Stimulated activated CD8-positive, alpha-beta memory T cell treated with anti-CD3 and anti-CD28 coated beads, Interleukin-4, amount 100 ng/mL, for 48 hours (primary cell): ENCODE results near the gene KIF15.
"Not testable (repeated sequence)": the region's sequence is repeated elsewhere in the genome, so short reads cannot be mapped to it uniquely, and the experiment has no call there.

Source experiments
- DNase-seq: peaks from one replicate; pipeline ENCODE4 v3.0.0-alpha.2; 2020

Gene KIF15

GRCh38 chr3:44761424-44762169 lies at the start of gene KIF15, which contains the start of gene KIAA1143:
TSS of gene KIF15 (plus strand) at chr3:44761794. CDS start at chr3:44761866, 72 bp downstream.
TSS of gene KIAA1143 (minus strand) at chr3:44761619. CDS start at chr3:44761602, 17 bp downstream.
- peak; percentile 100 for DNase-seq

- peak; percentile 77 for DNase-seq
These were observed 49.0 kb upstream of the KIF15 start, which contains the start of gene ZNF502 for GRCh38 chr3:44712455-44713075. TSS of gene ZNF502 (plus strand) at chr3:44712660. CDS start at chr3:44720262, 7,602 bp downstream.

GRCh38 chr3:44721231-44722102 lies 40.1 kb upstream of the KIF15 start:
- no peak for DNase-seq

- no peak for DNase-seq
These were observed 39.5 kb upstream of the KIF15 start for GRCh38 chr3:44722103-44722401.

GRCh38 chr3:44729384-44729910 lies 32.1 kb upstream of the KIF15 start, which contains the start of gene ZNF501:
TSS of gene ZNF501 (plus strand) at chr3:44729635. CDS start at chr3:44734422, 4,787 bp downstream.
- peak; percentile 92 for DNase-seq

GRCh38 chr3:44734646-44735168 lies 26.9 kb upstream of the KIF15 start:
- DNase-seq = no peak

GRCh38 chr3:44761101-44761423 lies 532 bp upstream of the KIF15 start:
- no peak for DNase-seq

- no peak for DNase-seq
These were observed 630 bp downstream of the KIF15 start for GRCh38 chr3:44762170-44762677.

GRCh38 chr3:44762690-44763089 lies 1.1 kb downstream of the KIF15 start:
- no peak for DNase-seq

- DNase-seq = no peak
These were observed 2.7 kb downstream of the KIF15 start for GRCh38 chr3:44764248-44764647.

GRCh38 chr3:44771424-44772098 lies 10.0 kb downstream of the KIF15 start:
- DNase-seq = no peak

GRCh38 chr3:44772099-44772442 lies 10.5 kb downstream of the KIF15 start:
- DNase-seq = no peak

- DNase-seq = no peak
These were observed 21.3 kb downstream of the KIF15 start for GRCh38 chr3:44782891-44783290.

- no peak for DNase-seq
These were observed 33.6 kb downstream of the KIF15 start for GRCh38 chr3:44795197-44795596.

- no peak for DNase-seq
These were observed 40.4 kb downstream of the KIF15 start for GRCh38 chr3:44802011-44802410.

GRCh38 chr3:44803298-44803697 lies 41.7 kb downstream of the KIF15 start:
- DNase-seq = no peak

- DNase-seq = no peak
These were observed 44.4 kb downstream of the KIF15 start for GRCh38 chr3:44805960-44806359.

- DNase-seq = no peak
These were observed 53.2 kb downstream of the KIF15 start for GRCh38 chr3:44814751-44815150.

GRCh38 chr3:44816334-44816733 lies 54.7 kb downstream of the KIF15 start:
- DNase-seq = not testable (repeated sequence)

GRCh38 chr3:44821206-44821605 lies 59.6 kb downstream of the KIF15 start:
- DNase-seq = not testable (repeated sequence)

GRCh38 chr3:44825264-44825925 lies 63.8 kb downstream of the KIF15 start:
- DNase-seq = no peak

- no peak for DNase-seq
These were observed 65.6 kb downstream of the KIF15 start for GRCh38 chr3:44827196-44827595.
